HepG2 (cell line): Measurements from ENCODE around the gene F7. TPM values are rescaled to one million over a fixed set of nuclear protein-coding genes. Genes with fewer than 3 reads are reported as not detected.

ENCODE experiments used
- BORCS8-MEF2B ChIP-seq: sonication (generic); formaldehyde crosslinking; IDR thresholded peaks from 2 replicates; pipeline ENCODE4 v1.8.0; 2022; ENCODE audit warnings: mild to moderate bottlenecking, missing genetic modification reagents
- CERS6 ChIP-seq: sonication (generic); formaldehyde crosslinking; IDR thresholded peaks from 2 replicates; pipeline ENCODE4 v1.5.0; 2020; ENCODE audit warnings: missing genetic modification reagents
- FOSL2 ChIP-seq: sonication (generic); formaldehyde crosslinking; IDR thresholded peaks from 2 replicates; pipeline ENCODE4 v1.4.0; 2020; ENCODE audit warnings: missing genetic modification reagents
- FOXA1 ChIP-seq, 2 experiments: fragments of 450-650 bp in 1 of 2; sonication (generic) in 1 of 2; formaldehyde crosslinking in 1 of 2; IDR thresholded peaks; 2 replicates each; pipeline versions ENCODE4 v1.4.0 to v1.6.1; 2016 to 2020; ENCODE audit warnings: missing genetic modification reagents in 1 of 2
- GATAD2A ChIP-seq: IDR thresholded peaks from 2 replicates; pipeline ENCODE4 v1.6.1; 2016
- IKZF5 ChIP-seq: IDR thresholded peaks from 2 replicates; pipeline ENCODE4 v1.6.1; 2018; ENCODE audit warnings: missing genetic modification reagents, mild to moderate bottlenecking, missing compliant biosample characterization
- JUN ChIP-seq: sonication (generic); formaldehyde crosslinking; IDR thresholded peaks from 2 replicates; pipeline ENCODE4 v1.4.0; 2020; ENCODE audit warnings: mild to moderate bottlenecking, missing genetic modification reagents
- LCORL ChIP-seq, 2 experiments: fragments of 450-650 bp in 1 of 2; sonication (generic) in 1 of 2; formaldehyde crosslinking in 1 of 2; IDR thresholded peaks; 2 replicates each; pipeline versions ENCODE4 v1.5.0 to v1.6.1; 2017 to 2020; ENCODE audit warnings: antibody characterized with exemption in 1 of 2, missing genetic modification reagents in 1 of 2
- RBFOX2 ChIP-seq: fragments of 200-400 bp; formaldehyde crosslinking; IDR thresholded peaks from 2 replicates; pipeline ENCODE4 v1.6.1; 2017; ENCODE audit warnings: low read depth, mild to moderate bottlenecking, low read length
- SMAD3 ChIP-seq: sonication (generic); formaldehyde crosslinking; IDR thresholded peaks from 2 replicates; pipeline ENCODE4 v1.4.0; 2020; ENCODE audit warnings: missing genetic modification reagents
- SNAPC4 ChIP-seq: sonication (generic); formaldehyde crosslinking; IDR thresholded peaks from 2 replicates; pipeline ENCODE4 v1.4.0; 2020; ENCODE audit warnings: mild to moderate bottlenecking, missing genetic modification reagents
- TAF1 ChIP-seq: sonication (generic); formaldehyde crosslinking; IDR thresholded peaks from 2 replicates; pipeline ENCODE4 v1.4.0; 2020; ENCODE audit warnings: missing genetic modification reagents
- TGIF2 ChIP-seq: IDR thresholded peaks from 2 replicates; pipeline ENCODE4 v1.6.1; 2016; ENCODE audit warnings: control low read depth, missing compliant biosample characterization
- TIGD3 ChIP-seq: sonication (generic); formaldehyde crosslinking; IDR thresholded peaks from 2 replicates; pipeline ENCODE4 v1.5.1; 2020; ENCODE audit warnings: mild to moderate bottlenecking, missing genetic modification reagents, borderline replicate concordance
- ZFP1 ChIP-seq: IDR thresholded peaks from 2 replicates; pipeline ENCODE4 v1.6.1; 2016
- ZKSCAN5 ChIP-seq: sonication (generic); formaldehyde crosslinking; IDR thresholded peaks from 2 replicates; pipeline ENCODE4 v1.5.1; 2020; ENCODE audit warnings: mild to moderate bottlenecking, missing genetic modification reagents
- ZMYM3 ChIP-seq: sonication (generic); formaldehyde crosslinking; IDR thresholded peaks from 2 replicates; pipeline ENCODE4 v1.5.1; 2020; ENCODE audit warnings: mild to moderate bottlenecking, missing genetic modification reagents
- ZMYM4 ChIP-seq: sonication (generic); formaldehyde crosslinking; IDR thresholded peaks from 2 replicates; pipeline ENCODE4 v1.8.1; 2023; ENCODE audit warnings: mild to moderate bottlenecking, missing genetic modification reagents
- ZNF292 ChIP-seq: sonication (generic); formaldehyde crosslinking; IDR thresholded peaks from 2 replicates; pipeline ENCODE4 v1.8.1; 2022; ENCODE audit warnings: mild to moderate bottlenecking, low read depth, missing genetic modification reagents, borderline replicate concordance
- ZNF317 ChIP-seq: sonication (generic); formaldehyde crosslinking; IDR thresholded peaks from 2 replicates; pipeline ENCODE4 v1.5.0; 2020; ENCODE audit warnings: mild to moderate bottlenecking, missing genetic modification reagents
- polyA plus RNA-seq, 8 experiments: library from polyadenylated mRNA; depleted of rRNA in 3 of 8; stranded (reverse) in 7 of 8; unstranded in 1 of 8; fragments of >200 nt; fragmentation: Illumina TruSeq in 4 of 8; extraction: Trizol in 4 of 8; gene quantifications; 2 replicates each; pipeline versions ENCODE4 v1.2.1 to v1.2.3, GENCODE V29; 2011 to 2016; ENCODE audit warnings: low read depth in 4 of 8, missing spikeins in 1 of 8, mixed read lengths in 1 of 8; ENCODE audit not compliant: insufficient read depth in 1 of 8
- total RNA-seq, 5 experiments: library from RNA; depleted of rRNA; stranded (reverse); fragments of >200 nt; fragmentation: Illumina TruSeq; extraction: Trizol; gene quantifications; 2 replicates each; pipeline ENCODE4 v1.2.3, GENCODE V29; 2016; ENCODE audit warnings: low read depth in 1 of 5

The F7 gene
- total and polyA plus RNA-seq, 2 of the 13 experiments (the other 11 are each of a cell fraction or from before 2014, with no cell fraction given) = 12.6 to 26.5 TPM

- TF ChIP-seq RBFOX2 (peak; percentile 34; the same call in 1 of the 2 replicates), GATAD2A (peak; percentile 75), ZMYM3 (CRISPR knock-in tag) (no peak; the same call in none of the 2 replicates), TAF1 (peak; percentile 69), ZFP1 (CRISPR knock-in tag) (no peak), ZKSCAN5 (no peak), SMAD3 (no peak), ZMYM4 (peak; percentile 74; the same call in 1 of the 2 replicates), LCORL (IDR thresholded peaks at IDR 0.05) (no peak), LCORL (CRISPR knock-in tag; IDR thresholded peaks at IDR 0.05) (peak; percentile 97), FOSL2 (CRISPR knock-in tag) (peak; percentile 69), ZNF317 (CRISPR knock-in tag) (peak; percentile 81; the same call in 1 of the 2 replicates), ZNF292 (peak; percentile 82; the same call in 1 of the 2 replicates), TIGD3 (peak; percentile 71; the same call in 1 of the 2 replicates), IKZF5 (CRISPR knock-in tag) (peak; percentile 75; the same call in 1 of the 2 replicates), BORCS8-MEF2B (CRISPR knock-in tag) (peak; percentile 70; the same call in 1 of the 2 replicates), FOXA1 (IDR thresholded peaks at IDR 0.05) (no peak; the same call in 1 of the 2 replicates), FOXA1 (CRISPR knock-in tag; IDR thresholded peaks at IDR 0.05) (peak; percentile 99), TGIF2 (CRISPR knock-in tag) (peak; percentile 90; the same call in 1 of the 2 replicates), SNAPC4 (0 out of 2 replicates have a peak, but pooled peaks have one; percentile 63), JUN (CRISPR knock-in tag) (0 out of 2 replicates have a peak, but pooled peaks have one; percentile 27), CERS6 (CRISPR knock-in tag) (no peak)
Observed at GRCh38 chr13:113105032-113105920, at the start of gene F7 (continued).
